GM12878 (cell line): ENCODE measurements around the gene AFAP1L2. TPM values are rescaled to one million over a fixed set of nuclear protein-coding genes. Genes with fewer than 3 reads are reported as not detected.

Source experiments
- ATAC-seq: fragments of 200-7000 bp; cut with Tn5 transposase; 3 replicates; pipeline ENCODE4 v1.9.1; 2020; ENCODE audit warnings: mild to moderate bottlenecking, moderate library complexity
- BruUV-seq: library from RNA; stranded (reverse); fragments of 400-500 nt; replicated peaks from 2 replicates; lab custom pipeline; 2021; lab: Mats Ljungman, UMichigan
- CTCF ChIA-PET: fragments of 300-600 bp; sonication (Branson Sonifier 250); formaldehyde crosslinking; extraction: SDS; loops from one replicate; lab custom pipeline; 2021; ENCODE audit warnings: inconsistent platforms; lab: Yijun Ruan, JAX
- POLR2A ChIA-PET: fragments of 350-600 bp; formaldehyde crosslinking; extraction: SDS; loops from one replicate; lab custom pipeline; 2021; ENCODE audit warnings: inconsistent platforms; lab: Charles Lee
- RAD21 ChIA-PET: fragments of 300-600 bp; sonication (Branson Sonifier 250); formaldehyde crosslinking; loops from one replicate; lab custom pipeline; 2023; ENCODE audit warnings: antibody characterized with exemption; ENCODE audit not compliant: unreplicated experiment; lab: Charles Lee
- SMC1A ChIA-PET: fragments of 300-600 bp; sonication (Branson Sonifier 250); formaldehyde crosslinking; loops from one replicate; lab custom pipeline; 2023; ENCODE audit not compliant: unreplicated experiment, uncharacterized antibody; lab: Charles Lee
- DNase-seq: peaks from one replicate; pipeline ENCODE4 v3.0.0-alpha.2; 2011; ENCODE audit warnings: low read depth, low spot score
- FAIRE-seq: peaks from 3 replicates; lab custom pipeline; 2011; peaks lifted over from hg19 to GRCh38; lab: Jason Lieb, UNC
- H2AFZ ChIP-seq: 2 replicates; pipeline ENCODE4 v1.6.0; 2011; ENCODE audit warnings: low read depth, low read length, control low read depth; ENCODE audit not compliant: control insufficient read depth
- H3K27ac ChIP-seq: 2 replicates; pipeline ENCODE4 v1.5.1; 2011; ENCODE audit warnings: control low read depth; ENCODE audit not compliant: control insufficient read depth, insufficient read depth
- H3K27me3 ChIP-seq, 2 experiments: replicated peaks in 1 of 2; 2 replicates each; pipeline versions ENCODE4 v1.6.0 to v1.6.1; 2011; ENCODE audit warnings: low read length in 1 of 2; ENCODE audit not compliant: control insufficient read depth in 2 of 2, insufficient read depth in 2 of 2
- H3K36me3 ChIP-seq, 2 experiments: 2 replicates each; pipeline ENCODE4 v1.5.1; 2011; ENCODE audit warnings: low read length in 1 of 2; ENCODE audit not compliant: control insufficient read depth in 2 of 2, insufficient read depth in 2 of 2
- H3K4me1 ChIP-seq: 2 replicates; pipeline ENCODE4 v1.6.1; 2011; ENCODE audit warnings: mild to moderate bottlenecking, low read length, moderate library complexity, mixed read lengths; ENCODE audit not compliant: control insufficient read depth, insufficient read depth
- H3K4me2 ChIP-seq: 2 replicates; pipeline ENCODE4 v1.6.0; 2011; ENCODE audit warnings: control low read depth; ENCODE audit not compliant: control insufficient read depth, insufficient read depth
- H3K4me3 ChIP-seq: fragments of 200-600 bp; sonication (generic); 2 replicates; pipeline ENCODE4 v1.5.1; 2016
- H3K79me2 ChIP-seq: 2 replicates; pipeline ENCODE4 v1.6.0; 2011; ENCODE audit warnings: low read length; ENCODE audit not compliant: control insufficient read depth, insufficient read depth
- H3K9ac ChIP-seq: 2 replicates; pipeline ENCODE4 v1.8.0; 2011; ENCODE audit warnings: low read length, control low read depth, mixed read lengths; ENCODE audit not compliant: control insufficient read depth, insufficient read depth
- H3K9me3 ChIP-seq: replicated peaks from 3 replicates; pipeline ENCODE4 v1.5.1; 2011; ENCODE audit warnings: mild to moderate bottlenecking, low read length; ENCODE audit not compliant: control insufficient read depth, insufficient read depth
- H4K20me1 ChIP-seq: 2 replicates; pipeline ENCODE4 v1.6.0; 2011; ENCODE audit not compliant: control insufficient read depth, insufficient read depth
- ATF7 ChIP-seq: fragments of 450-650 bp; IDR thresholded peaks from 2 replicates; pipeline ENCODE4 v1.6.1; 2016; ENCODE audit warnings: low read depth, mild to moderate bottlenecking
- CHD1 ChIP-seq: IDR thresholded peaks from 2 replicates; pipeline ENCODE4 v1.6.1; 2012; ENCODE audit warnings: low read depth, low read length, improper control_type of control experiment
- IKZF1 ChIP-seq: fragments of 450-650 bp; conservative IDR thresholded peaks from 2 replicates; pipeline ENCODE4 v1.6.1; 2017; ENCODE audit warnings: antibody characterized with exemption, mild to moderate bottlenecking
- IKZF2 ChIP-seq, 2 experiments: fragments of 450-650 bp; IDR thresholded peaks; 2 replicates each; pipeline ENCODE4 v1.6.1; 2017; ENCODE audit warnings: mild to moderate bottlenecking in 2 of 2, moderate library complexity in 2 of 2
- MTA3 ChIP-seq: IDR thresholded peaks from 2 replicates; pipeline ENCODE4 v1.6.1; 2012; ENCODE audit warnings: low read length, inconsistent platforms, borderline replicate concordance
- NR2F1 ChIP-seq: fragments of 450-650 bp; conservative IDR thresholded peaks from 2 replicates; pipeline ENCODE4 v1.6.1; 2017; ENCODE audit warnings: mild to moderate bottlenecking
- RUNX3 ChIP-seq: IDR thresholded peaks from 2 replicates; pipeline ENCODE4 v1.6.1; 2012; ENCODE audit warnings: low read length, inconsistent platforms
- USF1 ChIP-seq: IDR thresholded peaks from 2 replicates; pipeline ENCODE4 v1.6.1; 2011; ENCODE audit warnings: borderline replicate concordance, low read depth, mild to moderate bottlenecking, moderate library complexity, mixed read lengths, low read length; ENCODE audit not compliant: insufficient read depth; ENCODE audit errors: extremely low read length
- YY1 ChIP-seq: IDR thresholded peaks from 2 replicates; pipeline ENCODE4 v1.6.1; 2011; ENCODE audit warnings: low read depth, mild to moderate bottlenecking, low read length
- ZBED1 ChIP-seq: IDR thresholded peaks from 2 replicates; pipeline ENCODE4 v1.6.1; 2016; ENCODE audit warnings: borderline replicate concordance
- WGBS: methylation state at CpG from one replicate; pipeline ENCODE4 v1.1.6; 2016; ENCODE audit warnings: low lambda C conversion rate; ENCODE audit not compliant: insufficient replicate concordance, insufficient coverage; ENCODE audit errors: missing lambda C conversion rate; 5-methylcytosine and 5-hydroxymethylcytosine counted together
- in situ Hi-C: fragments of 300-500 bp; cut with MboI; formaldehyde crosslinking; loops from 9 replicates; pipeline ENCODE4 v1.14.3; 2018; ENCODE audit warnings: mixed read lengths
- intact Hi-C: fragments of 100-400 bp; cut with micrococcal nuclease; formaldehyde crosslinking; loops from one replicate; pipeline ENCODE4 v1.14.2; 2022; ENCODE audit not compliant: unreplicated experiment
- polyA plus RNA-seq, 11 experiments: library from polyadenylated mRNA; depleted of rRNA in 4 of 11; unstranded in 6 of 11; stranded (reverse) in 5 of 11; fragments of >200 nt; fragmentation: Nextera tagmentation in 4 of 11; fragmentation: Illumina TruSeq in 1 of 11; extraction: Ambion mirVana in 4 of 11; extraction: Trizol in 1 of 11; gene quantifications; 1 replicate in 1 of 11; 2 replicates in 10 of 11; pipeline versions ENCODE4 v1.2.1 to v1.2.3, GENCODE V29; 2011 to 2016; ENCODE audit warnings: inconsistent platforms in 2 of 11, missing spikeins in 2 of 11, low read depth in 1 of 11
- total RNA-seq, 4 experiments: library from RNA; depleted of rRNA in 3 of 4; stranded (reverse); fragments of >200 nt in 3 of 4; fragmentation: Illumina TruSeq in 1 of 4; extraction: Trizol in 1 of 4; gene quantifications; 2 replicates each; pipeline versions ENCODE4 v1.2.1 to v1.2.3, GENCODE V29; 2013 to 2021

The AFAP1L2 gene
- total and polyA plus RNA-seq, 10 of the 15 experiments (the other 5 are each of a cell fraction or from before 2014, with no cell fraction given) = 0.03 to 4.0 (median 0.34) TPM

- WGBS = 59% methylated on average over 3 of the region's 3 CpGs
- intact Hi-C loops (no loop called here), in situ Hi-C loops (no loop called here)
- no peak overlapping the region for H3K9ac ChIP-seq
- H3K27me3 ChIP-seq = no peaks in the 10 kb centered on the region; a peak in 1 of 4 replicates
- DNase-seq (no peak), FAIRE-seq (no peak), ATAC-seq (no peak; the same call in 2 of the 3 replicates)
- ChIA-PET SMC1A (interaction anchor here (1.0 to 1.7 kb wide), 2 partner anchors 10 to 13 kb away, joined by 3 to 6 read pairs; no protein-coding TSS in a partner anchor), RAD21 (interaction anchor here (1.0 kb wide), 1 partner anchor 10 kb away, joined by 4 read pairs; no protein-coding TSS in a partner anchor), CTCF (interaction anchor here (0.6 to 1.2 kb wide), 3 partner anchors 13 to 44 kb away, joined by 3 read pairs; no protein-coding TSS in a partner anchor), POLR2A (interaction anchor here (0.9 kb wide), 1 partner anchor 10 kb away, joined by 3 read pairs; no protein-coding TSS in a partner anchor)
- H2AFZ ChIP-seq = no peak overlapping the region
- no peaks in the 10 kb centered on the region; the same call in 1 of the 2 replicates for H3K4me1 ChIP-seq
- no peaks in the 10 kb centered on the region; the same call in 2 of the 3 replicates for H3K9me3 ChIP-seq
- TF ChIP-seq CHD1 (no peak), RUNX3 (0 out of 2 replicates have a peak, but pooled peaks have one; percentile 22), IKZF2 (IDR thresholded peaks at IDR 0.05) (peak in 1 of 2 experiments; percentile 10; a peak in 1 of 4 replicates), MTA3 (no peak), IKZF1 (no peak), ZBED1 (no peak), ATF7 (no peak), USF1 (no peak), YY1 (no peak), NR2F1 (peak; percentile 71)
- BruUV-seq = no TSS peak
- H3K4me2 ChIP-seq = no peak overlapping the region
- no peaks in the 10 kb centered on the region for H4K20me1 ChIP-seq
- H3K4me3 ChIP-seq = no peak overlapping the region
- H3K36me3 ChIP-seq = no peaks in the 10 kb centered on the region
- H3K79me2 ChIP-seq = no peaks in the 10 kb centered on the region
- H3K27ac ChIP-seq = no peak overlapping the region
These were observed 47.4 kb downstream of the AFAP1L2 start for GRCh38 chr10:114356751-114357514.
